ENCODE data around the gene DHH.

DNA sequence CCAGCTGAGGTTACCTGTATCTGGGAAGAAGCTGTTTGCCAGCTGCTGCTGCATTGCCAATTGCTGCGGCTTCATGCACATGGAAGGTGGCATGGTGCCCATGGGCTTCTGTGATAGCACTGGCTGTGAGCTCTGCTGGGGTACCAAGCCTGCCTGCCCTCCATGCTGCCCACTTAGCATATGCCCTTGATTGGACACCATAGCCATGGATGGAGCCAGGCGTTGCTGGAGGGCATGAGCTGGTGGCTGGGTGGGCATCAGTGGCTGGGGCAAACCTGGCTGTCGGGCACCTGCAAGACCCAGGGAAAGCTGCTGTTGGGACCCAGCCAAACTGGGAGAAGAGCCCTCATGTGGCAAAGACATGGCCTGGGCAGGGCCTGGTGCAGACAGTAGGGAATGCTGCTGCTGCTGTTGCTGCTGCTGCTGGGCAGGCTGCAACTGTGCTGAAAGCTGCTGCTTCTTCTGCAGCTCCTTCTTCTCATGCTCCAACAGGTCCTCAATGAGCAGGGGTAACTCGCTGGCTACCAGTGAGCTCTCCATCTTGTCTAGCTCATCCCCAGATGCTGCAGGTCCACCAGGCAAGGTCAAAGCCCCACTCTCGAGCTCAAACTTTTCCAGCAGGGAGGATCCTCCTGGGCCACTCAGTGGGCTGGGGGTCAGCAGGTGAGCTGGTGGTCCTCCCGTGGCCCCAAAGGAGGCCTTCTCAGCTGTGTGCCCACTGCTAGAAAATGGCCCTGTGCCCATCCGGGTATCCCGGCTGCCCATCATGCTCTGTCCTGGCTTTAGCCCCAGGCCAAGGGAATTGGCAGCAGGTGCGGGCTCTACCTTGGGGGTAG lies 57.3 kb downstream of the DHH start:
- TF ChIP-seq, protein P1, sequence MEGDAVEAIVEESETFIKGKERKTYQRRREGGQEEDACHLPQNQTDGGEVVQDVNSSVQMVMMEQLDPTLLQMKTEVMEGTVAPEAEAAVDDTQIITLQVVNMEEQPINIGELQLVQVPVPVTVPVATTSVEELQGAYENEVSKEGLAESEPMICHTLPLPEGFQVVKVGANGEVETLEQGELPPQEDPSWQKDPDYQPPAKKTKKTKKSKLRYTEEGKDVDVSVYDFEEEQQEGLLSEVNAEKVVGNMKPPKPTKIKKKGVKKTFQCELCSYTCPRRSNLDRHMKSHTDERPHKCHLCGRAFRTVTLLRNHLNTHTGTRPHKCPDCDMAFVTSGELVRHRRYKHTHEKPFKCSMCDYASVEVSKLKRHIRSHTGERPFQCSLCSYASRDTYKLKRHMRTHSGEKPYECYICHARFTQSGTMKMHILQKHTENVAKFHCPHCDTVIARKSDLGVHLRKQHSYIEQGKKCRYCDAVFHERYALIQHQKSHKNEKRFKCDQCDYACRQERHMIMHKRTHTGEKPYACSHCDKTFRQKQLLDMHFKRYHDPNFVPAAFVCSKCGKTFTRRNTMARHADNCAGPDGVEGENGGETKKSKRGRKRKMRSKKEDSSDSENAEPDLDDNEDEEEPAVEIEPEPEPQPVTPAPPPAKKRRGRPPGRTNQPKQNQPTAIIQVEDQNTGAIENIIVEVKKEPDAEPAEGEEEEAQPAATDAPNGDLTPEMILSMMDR (IDR thresholded peaks at IDR 0.05; ENCODE audit: insufficient read depth, low read length): no peak
- TF ChIP-seq POLR2AphosphoS5 (IDR thresholded peaks at IDR 0.05; ENCODE audit: low read depth): peak; percentile 38; the same call in 1 of the 2 replicates
- TF ChIP-seq, protein P2, sequence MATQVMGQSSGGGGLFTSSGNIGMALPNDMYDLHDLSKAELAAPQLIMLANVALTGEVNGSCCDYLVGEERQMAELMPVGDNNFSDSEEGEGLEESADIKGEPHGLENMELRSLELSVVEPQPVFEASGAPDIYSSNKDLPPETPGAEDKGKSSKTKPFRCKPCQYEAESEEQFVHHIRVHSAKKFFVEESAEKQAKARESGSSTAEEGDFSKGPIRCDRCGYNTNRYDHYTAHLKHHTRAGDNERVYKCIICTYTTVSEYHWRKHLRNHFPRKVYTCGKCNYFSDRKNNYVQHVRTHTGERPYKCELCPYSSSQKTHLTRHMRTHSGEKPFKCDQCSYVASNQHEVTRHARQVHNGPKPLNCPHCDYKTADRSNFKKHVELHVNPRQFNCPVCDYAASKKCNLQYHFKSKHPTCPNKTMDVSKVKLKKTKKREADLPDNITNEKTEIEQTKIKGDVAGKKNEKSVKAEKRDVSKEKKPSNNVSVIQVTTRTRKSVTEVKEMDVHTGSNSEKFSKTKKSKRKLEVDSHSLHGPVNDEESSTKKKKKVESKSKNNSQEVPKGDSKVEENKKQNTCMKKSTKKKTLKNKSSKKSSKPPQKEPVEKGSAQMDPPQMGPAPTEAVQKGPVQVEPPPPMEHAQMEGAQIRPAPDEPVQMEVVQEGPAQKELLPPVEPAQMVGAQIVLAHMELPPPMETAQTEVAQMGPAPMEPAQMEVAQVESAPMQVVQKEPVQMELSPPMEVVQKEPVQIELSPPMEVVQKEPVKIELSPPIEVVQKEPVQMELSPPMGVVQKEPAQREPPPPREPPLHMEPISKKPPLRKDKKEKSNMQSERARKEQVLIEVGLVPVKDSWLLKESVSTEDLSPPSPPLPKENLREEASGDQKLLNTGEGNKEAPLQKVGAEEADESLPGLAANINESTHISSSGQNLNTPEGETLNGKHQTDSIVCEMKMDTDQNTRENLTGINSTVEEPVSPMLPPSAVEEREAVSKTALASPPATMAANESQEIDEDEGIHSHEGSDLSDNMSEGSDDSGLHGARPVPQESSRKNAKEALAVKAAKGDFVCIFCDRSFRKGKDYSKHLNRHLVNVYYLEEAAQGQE (IDR thresholded peaks at IDR 0.05; ENCODE audit: insufficient replicate concordance, low read depth): no peak

All from HL-60 (cell line).